ENCODE data around the gene SLC25A6. TPM values are rescaled to one million over a fixed set of nuclear protein-coding genes. Genes with fewer than 3 reads are reported as not detected.

SLC25A6 gene
- polyA plus RNA-seq, 3 donors = 442 to 769 (median 449) TPM

DNA sequence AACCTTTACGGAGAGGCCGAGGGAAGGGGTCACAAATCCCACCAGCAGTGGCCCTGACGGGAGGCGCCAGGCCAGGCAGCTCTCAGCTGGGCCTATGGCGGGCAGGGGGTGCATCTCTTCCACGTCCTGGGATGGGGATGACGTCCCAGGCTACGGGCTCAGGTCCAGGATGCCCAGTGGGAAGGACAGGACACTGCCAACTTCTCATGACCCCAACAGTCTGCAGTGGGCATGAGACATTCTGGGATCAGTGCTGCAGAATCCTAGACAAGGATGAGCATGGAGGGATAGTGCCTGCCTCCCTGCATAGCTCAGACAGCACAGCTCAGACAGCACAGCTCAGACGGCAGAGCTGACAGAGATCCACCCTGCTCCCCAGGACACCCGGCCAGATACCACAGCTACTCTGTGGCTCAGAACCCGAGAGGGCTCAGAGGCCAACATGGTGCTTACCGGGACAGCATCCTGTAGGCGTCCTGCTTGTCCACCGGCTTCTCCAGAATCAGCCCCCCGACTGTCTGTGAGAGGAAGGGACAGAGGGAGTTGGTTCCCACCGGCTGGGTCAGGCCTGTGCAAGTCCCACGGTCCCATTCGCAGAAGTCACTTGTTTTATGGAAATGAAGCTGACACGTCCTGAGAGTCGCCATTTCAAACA is 43.5 kb upstream of the SLC25A6 start:
- H3K4me3 Mint-ChIP-seq = no peak overlapping the region
- H3K9me3 Mint-ChIP-seq = peaks cover 6 to 23% (median 11%) of the 10 kb centered on the region in 7 donors
- H4K20me1 ChIP-seq (ENCODE audit: insufficient read depth, low read length) = no peaks in the 10 kb centered on the region
- H3K79me2 ChIP-seq (ENCODE audit: insufficient read depth, low read length) = no peaks in the 10 kb centered on the region
- no peaks in the 10 kb centered on the region for H3K4me1 ChIP-seq (ENCODE audit: control insufficient read depth in 1 of 2, insufficient read depth in 2 of 2, low read length in 2 of 2)
- H3K27ac Mint-ChIP-seq = no peak overlapping the region
- intact Hi-C loops (cut with micrococcal nuclease) = no loop called here
- peaks cover 49 to 66% of the 10 kb centered on the region in 2 donors for H3K36me3 Mint-ChIP-seq
- peaks cover 10 to 45% of the 10 kb centered on the region in 2 donors for H3K36me3 ChIP-seq (replicated peaks in 1 of 2; ENCODE audit: control insufficient read depth in 1 of 2, insufficient read depth in 2 of 2, low read length in 2 of 2)
- no peak for DNase-seq
- H3K4me2 ChIP-seq (replicated peaks; ENCODE audit: extremely low read depth, low read length, poor library complexity, severe bottlenecking) = no peak overlapping the region
- no peak overlapping the region for H3K27ac ChIP-seq (ENCODE audit: low read depth in 1 of 2, low read length in 2 of 2)
- H3K4me3 ChIP-seq (replicated peaks in 1 of 3; ENCODE audit: low read depth in 2 of 3, low read length in 3 of 3) = no peak overlapping the region
- H3K27me3 Mint-ChIP-seq (ENCODE audit: low read depth in 3 of 3) = peaks cover 0 to 4% (median 1%) of the 10 kb centered on the region in 3 donors
- no peaks in the 10 kb centered on the region for H3K4me1 Mint-ChIP-seq
- H3K9me3 ChIP-seq (replicated peaks in 1 of 2; ENCODE audit: control insufficient read depth in 1 of 2, insufficient read depth in 1 of 2, low read length in 2 of 2) = peaks cover 4 to 24% of the 10 kb centered on the region in 2 donors
- no peak overlapping the region for H2AFZ ChIP-seq (ENCODE audit: insufficient read depth, low read depth, low read length, poor library complexity, severe bottlenecking)
- WGBS (ENCODE audit: insufficient coverage) = 98% methylated on average over 14 of the region's 20 CpGs
- TF ChIP-seq, protein P1, sequence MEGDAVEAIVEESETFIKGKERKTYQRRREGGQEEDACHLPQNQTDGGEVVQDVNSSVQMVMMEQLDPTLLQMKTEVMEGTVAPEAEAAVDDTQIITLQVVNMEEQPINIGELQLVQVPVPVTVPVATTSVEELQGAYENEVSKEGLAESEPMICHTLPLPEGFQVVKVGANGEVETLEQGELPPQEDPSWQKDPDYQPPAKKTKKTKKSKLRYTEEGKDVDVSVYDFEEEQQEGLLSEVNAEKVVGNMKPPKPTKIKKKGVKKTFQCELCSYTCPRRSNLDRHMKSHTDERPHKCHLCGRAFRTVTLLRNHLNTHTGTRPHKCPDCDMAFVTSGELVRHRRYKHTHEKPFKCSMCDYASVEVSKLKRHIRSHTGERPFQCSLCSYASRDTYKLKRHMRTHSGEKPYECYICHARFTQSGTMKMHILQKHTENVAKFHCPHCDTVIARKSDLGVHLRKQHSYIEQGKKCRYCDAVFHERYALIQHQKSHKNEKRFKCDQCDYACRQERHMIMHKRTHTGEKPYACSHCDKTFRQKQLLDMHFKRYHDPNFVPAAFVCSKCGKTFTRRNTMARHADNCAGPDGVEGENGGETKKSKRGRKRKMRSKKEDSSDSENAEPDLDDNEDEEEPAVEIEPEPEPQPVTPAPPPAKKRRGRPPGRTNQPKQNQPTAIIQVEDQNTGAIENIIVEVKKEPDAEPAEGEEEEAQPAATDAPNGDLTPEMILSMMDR (IDR thresholded peaks at IDR 0.05) = no peak
- H3K27me3 ChIP-seq (ENCODE audit: control insufficient read depth in 2 of 2, insufficient read depth in 2 of 2, low read length in 2 of 2) = no peaks in the 10 kb centered on the region
- H3K9ac ChIP-seq (ENCODE audit: insufficient read depth, low read length, poor library complexity, severe bottlenecking) = no peak overlapping the region

DNA sequence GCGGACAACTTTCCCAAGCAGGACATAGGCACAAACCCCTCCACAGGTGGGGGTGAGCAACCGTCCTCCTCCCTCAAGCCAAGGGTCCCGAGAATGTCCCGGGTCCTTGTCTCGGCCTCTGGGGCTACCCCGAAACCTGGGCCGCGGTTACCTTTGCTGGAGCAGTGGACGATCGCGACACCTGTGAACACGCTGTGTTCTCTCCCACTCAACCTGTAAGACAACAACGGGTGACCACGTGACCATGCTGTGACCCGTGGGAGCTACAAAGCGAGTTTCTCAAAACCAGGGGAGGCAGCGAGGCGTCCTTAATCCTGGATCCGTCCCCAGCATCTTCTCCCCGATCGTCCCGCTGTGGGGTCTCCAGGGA is 42.9 kb upstream of the SLC25A6 start:
- H2AFZ ChIP-seq (ENCODE audit: insufficient read depth, low read depth, low read length, poor library complexity, severe bottlenecking) = no peak overlapping the region
- no peaks in the 10 kb centered on the region for H3K27me3 ChIP-seq (ENCODE audit: control insufficient read depth in 2 of 2, insufficient read depth in 2 of 2, low read length in 2 of 2)
- no peaks in the 10 kb centered on the region for H4K20me1 ChIP-seq (ENCODE audit: insufficient read depth, low read length)
- H3K4me1 ChIP-seq (ENCODE audit: control insufficient read depth in 1 of 2, insufficient read depth in 2 of 2, low read length in 2 of 2) = no peaks in the 10 kb centered on the region
- peaks cover 0 to 4% (median 1%) of the 10 kb centered on the region in 3 donors for H3K27me3 Mint-ChIP-seq (ENCODE audit: low read depth in 3 of 3)
- no peak overlapping the region for H3K27ac Mint-ChIP-seq
- no peaks in the 10 kb centered on the region for H3K79me2 ChIP-seq (ENCODE audit: insufficient read depth, low read length)
- peaks cover 7 to 41% of the 10 kb centered on the region in 2 donors for H3K36me3 ChIP-seq (replicated peaks in 1 of 2; ENCODE audit: control insufficient read depth in 1 of 2, insufficient read depth in 2 of 2, low read length in 2 of 2)
- H3K4me1 Mint-ChIP-seq = no peaks in the 10 kb centered on the region
- no peak overlapping the region for H3K27ac ChIP-seq (ENCODE audit: low read depth in 1 of 2, low read length in 2 of 2)
- intact Hi-C loops (cut with micrococcal nuclease) = no loop called here
- no peak overlapping the region for H3K9ac ChIP-seq (ENCODE audit: insufficient read depth, low read length, poor library complexity, severe bottlenecking)
- TF ChIP-seq, protein P1 (IDR thresholded peaks at IDR 0.05) = no peak
- H3K4me2 ChIP-seq (replicated peaks; ENCODE audit: extremely low read depth, low read length, poor library complexity, severe bottlenecking) = no peak overlapping the region
- H3K9me3 ChIP-seq (replicated peaks in 1 of 2; ENCODE audit: control insufficient read depth in 1 of 2, insufficient read depth in 1 of 2, low read length in 2 of 2) = peaks cover 4 to 20% of the 10 kb centered on the region in 2 donors
- DNase-seq = no peak
- no peak overlapping the region for H3K4me3 Mint-ChIP-seq
- H3K36me3 Mint-ChIP-seq = peaks cover 46 to 65% of the 10 kb centered on the region in 2 donors
- H3K9me3 Mint-ChIP-seq = peaks cover 3 to 19% (median 9%) of the 10 kb centered on the region in 7 donors
- WGBS (ENCODE audit: insufficient coverage) = 98% methylated on average over 22 of the region's 22 CpGs
- no peak overlapping the region for H3K4me3 ChIP-seq (replicated peaks in 1 of 3; ENCODE audit: low read depth in 2 of 3, low read length in 3 of 3)

Data from CD14-positive monocyte (primary cell).